ENCODE results near the gene NDUFB11.

GRCh38 chrX:47172971-47173792 is 28.7 kb upstream of the NDUFB11 start:
- TF ChIP-seq EZH2 (IDR thresholded peaks at IDR 0.05; ENCODE audit: low read length, missing control alignments): no peak
- no peak for TF ChIP-seq CTCF (conservative IDR thresholded peaks at IDR 0.05 in 1 of 2, IDR thresholded peaks at IDR 0.05 in 1 of 2; ENCODE audit: low read depth in 1 of 2, low read length in 2 of 2)

Data from fibroblast of lung (primary cell).